Measurements from ENCODE around the gene SERGEF. TPM values are rescaled to one million over a fixed set of nuclear protein-coding genes. Genes with fewer than 3 reads are reported as not detected.

The SERGEF gene
- total RNA-seq, 2 experiments from 2014 or later, result 30.4 to 38.8 TPM

GRCh38 chr11:17748761-17749721, 263.8 kb downstream of the SERGEF start:
- ATAC-seq, result no peak
- H3K36me3 Mint-ChIP-seq, result no peaks in the 10 kb centered on the region
- H3K27ac Mint-ChIP-seq, result no peak overlapping the region
- no peak overlapping the region for H3K4me3 Mint-ChIP-seq
- no peak for DNase-seq
- H3K9me3 Mint-ChIP-seq (ENCODE audit: low read depth), result no peaks in the 10 kb centered on the region
- peaks cover 8% of the 10 kb centered on the region for H3K27me3 Mint-ChIP-seq
- no peaks in the 10 kb centered on the region for H3K4me1 Mint-ChIP-seq
- CTCF ChIA-PET, result interaction anchor here (1.4 kb wide), 1 partner anchor 18 kb away, joined by 3 read pairs; no protein-coding TSS in a partner anchor

- CTCF ChIA-PET, result interaction anchor here (1.4 kb wide), 1 partner anchor 17 kb away, joined by 3 read pairs; no protein-coding TSS in a partner anchor
- Mint-ChIP-seq H3K4me1 (no peaks in the 10 kb centered on the region), H3K9me3 (ENCODE audit: low read depth) (no peaks in the 10 kb centered on the region), H3K36me3 (no peaks in the 10 kb centered on the region), H3K27me3 (peaks cover 6% of the 10 kb centered on the region), H3K4me3 (no peak overlapping the region), H3K27ac (no peak overlapping the region)
- no peak for ATAC-seq
- DNase-seq, result no peak
Observed at GRCh38 chr11:17748044-17748443, 264.8 kb downstream of the SERGEF start.

GRCh38 chr11:17747131-17747955, 265.5 kb downstream of the SERGEF start:
- Mint-ChIP-seq H3K36me3 (no peaks in the 10 kb centered on the region), H3K4me1 (no peaks in the 10 kb centered on the region), H3K4me3 (no peak overlapping the region), H3K27me3 (peaks cover 6% of the 10 kb centered on the region), H3K9me3 (ENCODE audit: low read depth) (no peaks in the 10 kb centered on the region), H3K27ac (no peak overlapping the region)
- DNase-seq (no peak), ATAC-seq (no peak)
- CTCF ChIA-PET, result interaction anchor here (1.4 to 1.5 kb wide), 2 partner anchors 16 kb away, joined by 3 to 7 read pairs; no protein-coding TSS in a partner anchor

- Mint-ChIP-seq H3K9me3 (ENCODE audit: low read depth) (no peaks in the 10 kb centered on the region), H3K27ac (no peak overlapping the region), H3K4me3 (no peak overlapping the region), H3K27me3 (peaks cover 6% of the 10 kb centered on the region), H3K36me3 (no peaks in the 10 kb centered on the region), H3K4me1 (no peaks in the 10 kb centered on the region)
- CTCF ChIA-PET, result interaction anchor here (1.5 kb wide), 1 partner anchor 15 kb away, joined by 7 read pairs; no protein-coding TSS in a partner anchor
- DNase-seq, result no peak
- ATAC-seq, result no peak
Observed at GRCh38 chr11:17746096-17746495, 266.8 kb downstream of the SERGEF start.

GRCh38 chr11:17745023-17745772, 267.6 kb downstream of the SERGEF start:
- H3K4me1 Mint-ChIP-seq, result no peaks in the 10 kb centered on the region
- H3K36me3 Mint-ChIP-seq, result no peaks in the 10 kb centered on the region
- H3K4me3 Mint-ChIP-seq, result no peak overlapping the region
- no peak for ATAC-seq
- H3K27me3 Mint-ChIP-seq, result no peaks in the 10 kb centered on the region
- no peak for DNase-seq
- CTCF ChIA-PET, result no interaction called here
- H3K9me3 Mint-ChIP-seq (ENCODE audit: low read depth), result no peaks in the 10 kb centered on the region
- H3K27ac Mint-ChIP-seq, result no peak overlapping the region

GRCh38 chr11:17744151-17744940, 268.5 kb downstream of the SERGEF start:
- H3K4me1 Mint-ChIP-seq, result no peaks in the 10 kb centered on the region
- CTCF ChIA-PET, result interaction anchor here (1.0 kb wide), 1 partner anchor 14 kb away, joined by 5 read pairs; no protein-coding TSS in a partner anchor
- no peak overlapping the region for H3K27ac Mint-ChIP-seq
- H3K36me3 Mint-ChIP-seq, result no peaks in the 10 kb centered on the region
- ATAC-seq (no peak), DNase-seq (no peak)
- no peaks in the 10 kb centered on the region for H3K9me3 Mint-ChIP-seq (ENCODE audit: low read depth)
- no peak overlapping the region for H3K4me3 Mint-ChIP-seq
- no peaks in the 10 kb centered on the region for H3K27me3 Mint-ChIP-seq

- H3K4me3 Mint-ChIP-seq, result no peak overlapping the region
- no peaks in the 10 kb centered on the region for H3K4me1 Mint-ChIP-seq
- no peak for DNase-seq
- CTCF ChIA-PET, result interaction anchor here (1.0 kb wide), 1 partner anchor 13 kb away, joined by 5 read pairs; no protein-coding TSS in a partner anchor
- H3K9me3 Mint-ChIP-seq (ENCODE audit: low read depth), result no peaks in the 10 kb centered on the region
- no peak for ATAC-seq
- H3K36me3 Mint-ChIP-seq, result no peaks in the 10 kb centered on the region
- H3K27me3 Mint-ChIP-seq, result no peaks in the 10 kb centered on the region
- H3K27ac Mint-ChIP-seq, result no peak overlapping the region
Observed at GRCh38 chr11:17743808-17744119, 269.1 kb downstream of the SERGEF start.

- DNase-seq (no peak), ATAC-seq (no peak)
- CTCF ChIA-PET, result interaction anchor here (1.0 kb wide), 1 partner anchor 12 kb away, joined by 5 read pairs; no protein-coding TSS in a partner anchor
- Mint-ChIP-seq H3K9me3 (ENCODE audit: low read depth) (no peaks in the 10 kb centered on the region), H3K4me3 (no peak overlapping the region), H3K27ac (no peak overlapping the region), H3K4me1 (no peaks in the 10 kb centered on the region), H3K36me3 (no peaks in the 10 kb centered on the region), H3K27me3 (peaks cover 5% of the 10 kb centered on the region)
Observed at GRCh38 chr11:17743026-17743807, 269.6 kb downstream of the SERGEF start.

GRCh38 chr11:17742019-17742418, 270.8 kb downstream of the SERGEF start:
- CTCF ChIA-PET, result no interaction called here
- Mint-ChIP-seq H3K4me3 (no peak overlapping the region), H3K4me1 (no peaks in the 10 kb centered on the region), H3K9me3 (ENCODE audit: low read depth) (no peaks in the 10 kb centered on the region), H3K27me3 (peaks cover 7% of the 10 kb centered on the region), H3K27ac (no peak overlapping the region), H3K36me3 (no peaks in the 10 kb centered on the region)
- DNase-seq (no peak), ATAC-seq (no peak)

- Mint-ChIP-seq H3K36me3 (no peaks in the 10 kb centered on the region), H3K27ac (no peak overlapping the region), H3K4me3 (no peak overlapping the region), H3K4me1 (no peaks in the 10 kb centered on the region), H3K9me3 (ENCODE audit: low read depth) (no peaks in the 10 kb centered on the region), H3K27me3 (peaks cover 12% of the 10 kb centered on the region)
- DNase-seq (no peak), ATAC-seq (no peak)
- CTCF ChIA-PET, result no interaction called here
Observed at GRCh38 chr11:17741487-17741886, 271.4 kb downstream of the SERGEF start.

GRCh38 chr11:17740649-17741235, 272.1 kb downstream of the SERGEF start:
- peaks cover 18% of the 10 kb centered on the region for H3K27me3 Mint-ChIP-seq
- CTCF ChIA-PET, result interaction anchor here (1.0 to 1.5 kb wide), 2 partner anchors 9 to 11 kb away, joined by 3 to 4 read pairs; no protein-coding TSS in a partner anchor
- no peaks in the 10 kb centered on the region for H3K36me3 Mint-ChIP-seq
- peaks cover 1% of the 10 kb centered on the region for H3K4me1 Mint-ChIP-seq
- ATAC-seq, result no peak
- no peak overlapping the region for H3K4me3 Mint-ChIP-seq
- no peak for DNase-seq
- no peaks in the 10 kb centered on the region for H3K9me3 Mint-ChIP-seq (ENCODE audit: low read depth)
- no peak overlapping the region for H3K27ac Mint-ChIP-seq
